Measurements from ENCODE around the gene OSTM1.

OSTM1 gene

DNA sequence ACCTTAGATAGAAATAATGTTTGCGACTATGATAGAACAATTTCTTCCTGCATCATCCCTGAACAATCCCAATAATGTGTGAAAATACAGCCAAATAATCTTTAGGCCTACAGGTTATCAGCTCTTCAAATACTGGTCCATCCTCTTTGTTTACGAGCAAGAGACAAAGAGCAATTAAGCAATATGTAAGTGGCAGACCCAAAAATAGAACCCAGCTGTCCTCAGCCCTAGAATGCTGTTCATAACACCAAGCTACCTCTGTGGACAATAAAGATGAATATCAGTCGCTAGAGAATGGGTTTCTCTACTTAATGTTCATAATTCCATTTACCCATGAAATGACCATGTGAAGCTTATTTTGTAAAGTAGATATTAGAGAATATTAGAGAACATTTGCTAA, 28.4 kb upstream of the OSTM1 start:
- DNase-seq (ENCODE audit: low read depth in 2 of 2) = no peak

DNA sequence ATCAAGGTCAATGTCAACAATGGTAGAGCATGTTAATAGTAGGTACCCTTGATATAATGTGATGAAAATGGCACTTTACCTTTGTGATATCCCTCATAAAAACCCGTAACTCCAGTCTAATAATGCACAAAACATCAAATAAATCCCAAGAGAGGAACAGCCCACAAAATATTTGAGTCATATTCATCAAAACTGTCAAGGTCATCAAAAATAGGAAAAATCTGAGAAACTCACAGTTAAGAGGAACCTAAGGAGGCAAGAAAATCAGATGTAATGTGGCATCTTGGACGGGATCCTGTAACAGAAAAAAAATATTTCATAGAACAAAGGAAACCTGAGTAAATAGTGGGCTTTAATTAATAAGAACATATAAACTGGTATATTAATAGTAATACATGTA, 25.5 kb upstream of the OSTM1 start:
- DNase-seq (ENCODE audit: low read depth in 2 of 2) = no peak

DNA sequence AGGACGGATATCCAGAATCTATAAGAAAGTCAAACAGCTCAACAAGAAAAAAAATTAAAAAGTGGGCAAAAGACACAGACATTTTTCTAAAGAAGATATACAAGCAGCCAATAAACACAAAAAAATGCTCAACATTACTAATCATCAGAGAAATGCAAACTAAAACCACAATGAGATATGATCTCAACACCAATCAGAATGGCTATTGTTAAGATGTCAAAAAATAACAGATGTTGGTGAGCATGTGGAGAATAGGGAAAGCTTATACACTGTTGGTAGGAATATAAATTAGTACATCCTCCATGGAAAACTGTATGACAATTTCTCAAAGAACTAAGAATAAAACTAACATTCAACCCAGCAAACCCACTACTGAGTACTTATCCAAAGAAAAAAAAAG, 23.3 kb upstream of the OSTM1 start:
- no peak for DNase-seq (ENCODE audit: low read depth in 2 of 2)

DNA sequence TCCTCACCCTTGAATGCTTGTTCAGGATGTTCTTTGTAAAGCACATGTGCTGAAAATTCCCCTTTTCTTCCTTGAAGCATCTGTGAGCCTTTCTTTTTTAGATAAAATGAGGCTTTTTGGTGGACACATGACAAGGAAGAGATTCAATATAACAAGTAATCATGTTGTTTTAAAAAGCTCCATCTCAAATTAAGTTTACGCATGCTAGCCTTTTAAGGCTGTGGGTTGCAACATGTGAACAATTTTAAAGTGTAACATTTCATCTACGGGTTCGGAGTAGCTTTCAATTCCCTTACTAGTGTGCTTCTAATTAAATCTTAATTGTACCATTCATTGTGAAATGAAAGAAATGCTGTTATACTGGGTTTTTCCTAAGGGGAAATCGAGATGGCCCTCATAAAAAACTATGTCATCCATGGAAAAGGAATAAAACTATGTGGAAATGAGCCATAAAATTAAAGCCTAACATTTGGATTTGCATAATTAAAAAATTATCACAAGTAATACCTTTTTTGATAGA, 19.3 kb upstream of the OSTM1 start:
- DNase-seq (ENCODE audit: low read depth in 2 of 2) = no peak

DNA sequence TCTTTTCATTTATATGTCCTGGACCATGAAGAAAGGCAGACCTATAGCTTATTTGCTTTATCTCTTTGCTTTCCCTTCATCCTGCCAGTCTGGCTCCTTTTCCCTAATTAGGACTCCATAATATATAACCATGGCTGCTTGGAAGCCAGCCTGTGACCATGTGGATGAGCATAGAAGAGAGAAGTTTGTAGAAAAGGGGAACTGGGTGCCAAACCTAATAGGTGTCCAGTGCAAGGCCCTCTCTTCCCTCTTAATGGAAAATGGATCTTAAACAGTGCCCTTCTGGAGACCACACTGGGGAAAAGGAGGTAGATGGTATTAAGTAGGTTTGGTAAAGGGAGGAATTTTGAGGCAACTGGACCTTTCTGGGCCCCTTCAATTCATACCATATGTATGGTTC, 16.7 kb upstream of the OSTM1 start:
- DNase-seq (ENCODE audit: low read depth in 2 of 2) = no peak

DNA sequence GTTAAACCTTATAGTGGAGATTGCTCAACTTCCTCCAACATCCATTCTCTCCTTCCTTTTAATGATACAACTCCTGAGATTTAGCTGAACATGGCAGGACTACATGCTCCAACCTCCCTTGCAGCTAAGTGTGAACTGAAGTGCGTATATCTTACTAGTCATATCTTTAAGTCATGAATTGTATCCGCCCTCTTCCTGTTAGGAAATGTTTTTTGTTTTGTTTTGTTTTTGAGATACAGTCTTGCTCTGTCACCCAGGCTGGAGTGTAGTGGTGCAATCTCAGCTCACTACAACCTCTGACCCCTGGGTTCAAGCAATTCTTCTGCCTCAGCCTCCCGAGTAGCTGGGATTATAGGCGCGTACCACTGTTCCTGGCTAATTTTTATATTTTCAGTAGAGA, 8.8 kb upstream of the OSTM1 start:
- DNase-seq (ENCODE audit: low read depth in 2 of 2) = no peak

DNA sequence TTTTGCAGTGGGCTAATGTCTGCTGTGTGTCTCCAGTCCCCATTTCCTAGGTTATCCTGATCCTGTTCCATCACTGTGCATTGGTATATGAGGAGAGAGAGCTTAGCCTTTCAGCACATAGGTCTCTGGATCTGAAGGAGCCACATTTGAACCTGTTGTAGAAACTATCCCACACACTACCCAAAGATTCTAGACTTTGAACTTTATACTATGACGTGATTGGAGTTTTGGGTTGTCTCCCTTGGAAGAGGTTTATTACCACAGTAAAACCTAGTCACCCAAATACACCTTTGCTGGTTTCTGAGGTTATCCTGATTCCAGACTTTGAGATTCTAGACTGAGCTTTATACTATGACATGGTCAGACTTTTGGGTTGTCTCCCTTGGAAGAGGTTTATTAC, 8.0 kb upstream of the OSTM1 start:
- DNase-seq (ENCODE audit: low read depth in 2 of 2) = no peak

DNA sequence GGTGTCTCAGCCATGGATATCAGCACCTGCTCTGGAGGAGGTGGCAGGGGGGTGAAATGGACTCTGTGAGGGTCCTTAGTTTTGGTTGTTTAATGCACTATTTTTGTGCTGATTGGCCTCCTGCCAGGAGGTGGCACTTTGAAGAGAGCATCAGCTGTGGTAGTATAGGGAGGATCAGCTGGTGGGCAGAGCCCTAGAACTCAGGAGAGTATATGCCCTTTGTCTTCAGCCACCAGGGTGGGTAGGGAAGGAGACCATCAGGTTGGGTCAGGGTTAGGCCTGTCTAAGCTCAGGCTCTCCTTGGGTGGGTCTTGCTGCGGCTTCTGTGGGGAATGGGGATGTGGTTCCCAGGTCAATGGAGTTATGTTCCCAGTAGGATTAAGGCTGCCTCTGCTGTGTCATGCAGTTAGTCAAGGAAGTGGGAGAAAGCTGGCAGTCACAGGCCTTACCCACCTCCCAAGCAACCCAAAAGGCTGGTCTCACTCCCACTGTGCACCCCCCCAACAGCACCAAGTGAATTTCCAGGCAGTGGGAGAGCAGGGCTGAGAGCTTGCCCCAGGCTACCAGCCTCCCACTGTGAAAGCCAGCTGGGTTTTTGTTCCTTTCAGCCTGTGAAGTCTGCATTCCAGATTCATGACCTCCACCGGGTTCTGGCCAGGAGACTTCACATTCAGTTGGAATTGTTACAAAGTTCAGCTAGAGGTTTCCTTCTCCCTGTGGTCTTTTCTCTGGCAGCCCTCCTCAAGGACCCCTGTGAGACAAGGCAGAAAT, 5.7 kb upstream of the OSTM1 start:
- no peak for DNase-seq (ENCODE audit: low read depth in 2 of 2)

DNA sequence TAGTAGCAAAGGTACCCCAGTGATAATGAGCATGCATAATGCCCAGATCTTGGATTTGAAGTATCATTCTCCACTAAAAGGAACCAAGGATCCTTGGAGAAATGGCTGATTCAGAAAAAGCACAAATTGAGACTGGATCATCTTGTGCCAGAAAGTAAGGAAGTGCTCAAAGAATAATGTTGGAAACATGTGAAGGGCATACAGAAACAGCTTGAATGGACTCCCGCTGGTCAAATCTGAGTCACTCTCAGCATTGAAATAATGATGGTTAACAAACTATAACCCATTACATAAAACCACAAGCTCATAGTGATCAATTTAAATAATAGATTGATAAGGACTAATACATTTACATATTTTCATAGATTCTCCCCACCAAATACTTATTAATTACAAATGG, 3.6 kb upstream of the OSTM1 start:
- DNase-seq (ENCODE audit: low read depth in 2 of 2) = no peak

DNA sequence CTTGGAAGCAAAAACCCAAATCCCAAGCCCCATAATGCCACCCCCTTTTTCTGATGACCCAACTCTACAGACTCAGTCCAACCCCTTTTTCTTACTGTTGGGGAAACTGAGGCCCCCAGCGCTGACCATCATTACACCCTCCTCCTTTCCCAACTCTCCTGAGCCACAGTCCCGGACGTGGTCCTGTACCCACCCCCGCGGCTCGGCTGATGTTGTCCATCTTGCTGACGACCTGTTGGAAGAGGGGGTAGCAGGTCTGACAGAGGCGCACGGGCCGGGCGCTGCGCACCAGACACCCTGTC, 533 bp downstream of the OSTM1 start:
- DNase-seq (ENCODE audit: low read depth in 2 of 2) = no peak

DNA sequence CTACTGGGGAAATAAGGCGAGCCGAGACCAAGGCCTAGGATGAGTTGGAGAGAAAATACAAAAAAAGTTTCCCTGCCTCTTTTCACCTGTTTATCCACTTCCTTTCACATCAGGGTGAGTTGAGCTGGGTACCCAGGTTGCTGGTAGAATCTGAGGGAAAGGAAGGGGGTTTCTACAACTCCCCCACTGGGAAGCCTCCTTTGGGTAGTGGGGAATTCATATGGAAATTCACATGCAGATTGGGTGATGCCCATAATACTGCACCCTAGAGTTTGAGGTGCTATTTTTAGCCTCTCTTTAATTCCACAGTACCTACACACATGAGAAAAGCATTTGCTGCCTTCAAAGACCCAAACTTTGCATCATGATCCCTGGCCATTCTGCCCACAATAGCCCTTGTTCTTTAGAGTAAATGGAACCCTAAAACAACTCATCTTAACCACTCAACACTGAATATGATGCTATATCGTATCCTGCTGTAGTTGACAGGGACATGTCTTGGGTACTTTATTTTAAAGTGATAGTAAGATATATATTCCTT, 2.7 kb downstream of the OSTM1 start:
- DNase-seq (ENCODE audit: low read depth in 2 of 2) = no peak

DNA sequence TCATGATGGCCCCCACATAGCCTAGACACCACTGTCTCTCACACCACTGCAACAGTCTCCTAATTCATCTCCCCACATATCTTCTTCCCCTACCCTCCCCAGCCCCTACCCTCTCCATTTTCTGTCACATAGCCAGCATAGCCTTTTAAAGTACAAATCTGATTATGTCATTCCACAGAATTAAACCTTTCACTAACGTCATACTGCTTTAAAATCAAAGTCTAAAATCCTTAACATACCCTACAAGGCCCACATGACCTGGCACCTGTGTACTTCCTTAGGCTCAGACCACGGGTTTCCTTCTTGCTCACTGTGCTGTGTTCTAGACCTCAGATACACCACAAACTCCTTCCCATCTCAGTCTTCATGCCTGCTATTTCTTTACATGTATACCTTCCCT, 5.9 kb downstream of the OSTM1 start:
- DNase-seq (ENCODE audit: low read depth in 2 of 2) = no peak

DNA sequence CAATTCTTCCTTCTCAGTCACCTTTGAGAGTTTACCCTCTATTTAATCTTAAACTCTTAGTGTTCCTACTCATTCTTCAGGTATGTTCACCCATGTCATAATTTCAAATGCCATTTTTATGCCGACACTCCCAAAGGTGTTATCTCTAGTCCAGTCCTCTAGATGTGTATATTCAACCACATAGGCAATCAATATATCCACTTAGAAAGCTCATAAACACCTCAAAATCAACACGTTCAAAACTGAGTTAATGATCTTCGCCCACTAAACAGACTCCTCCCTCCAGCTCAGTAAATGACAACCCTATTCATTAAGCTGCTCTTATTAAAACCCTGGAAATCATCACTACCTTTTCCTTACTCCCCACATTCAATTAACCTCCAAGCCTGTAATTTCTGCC, 6.4 kb downstream of the OSTM1 start:
- DNase-seq (ENCODE audit: low read depth in 2 of 2) = no peak

DNA sequence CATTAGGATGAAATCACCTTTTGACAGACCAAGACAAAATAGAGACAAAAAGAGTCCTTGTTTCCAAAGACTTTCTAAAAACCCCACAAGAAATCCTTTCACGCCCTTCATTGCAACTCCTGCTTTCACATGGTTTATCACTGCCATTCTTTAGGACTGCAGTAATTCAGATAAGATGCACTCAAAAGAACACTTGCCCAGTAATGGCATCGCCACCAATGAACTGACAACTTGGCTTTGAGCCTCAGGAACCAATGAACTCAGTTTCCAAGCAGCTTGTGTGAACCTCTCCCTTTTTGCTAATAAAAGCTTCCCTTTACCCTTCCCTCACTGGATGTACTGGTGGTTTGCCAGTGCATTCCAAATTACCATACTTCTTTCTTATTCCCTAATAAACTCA, 21.8 kb downstream of the OSTM1 start:
- DNase-seq (ENCODE audit: low read depth in 2 of 2) = no peak

DNA sequence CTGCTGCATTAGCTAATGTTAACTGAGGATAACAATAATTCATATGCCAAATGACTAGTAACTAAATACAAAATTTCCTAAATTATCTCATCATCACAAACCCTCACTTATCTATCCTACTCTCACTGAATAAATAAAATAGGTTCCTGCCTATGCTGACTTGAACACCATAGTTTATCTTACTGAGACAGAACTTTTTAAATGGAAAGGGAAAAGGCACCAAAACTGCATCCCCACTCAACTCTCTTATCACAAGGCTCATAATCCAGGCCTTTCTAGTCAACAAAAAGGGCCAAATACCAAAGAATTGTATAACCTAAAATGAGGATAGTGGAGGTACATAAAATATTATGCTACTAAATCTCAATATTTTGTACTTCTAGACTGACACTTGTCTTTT, 23.1 kb downstream of the OSTM1 start:
- DNase-seq (ENCODE audit: low read depth in 2 of 2) = no peak

DNA sequence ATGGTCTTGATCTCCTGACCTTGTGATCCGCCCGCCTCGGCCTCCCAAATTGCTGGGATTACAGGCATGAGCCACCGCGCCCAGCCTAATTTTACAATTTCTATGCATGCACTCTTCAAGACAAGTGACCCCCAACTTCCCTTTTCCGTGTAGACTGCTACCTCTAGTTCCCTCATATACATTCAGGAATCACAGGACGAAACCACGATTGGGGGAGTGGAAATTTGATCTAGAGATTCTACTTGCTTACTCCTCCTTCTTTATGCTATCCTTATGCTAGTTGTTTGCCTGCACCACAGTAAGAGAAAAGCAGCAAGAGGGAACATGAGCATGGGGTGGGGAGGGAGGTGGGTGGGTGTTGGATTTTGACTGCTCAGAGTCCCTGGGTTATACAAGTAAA, 34.9 kb downstream of the OSTM1 start:
- no peak for DNase-seq (ENCODE audit: low read depth in 2 of 2)

DNA sequence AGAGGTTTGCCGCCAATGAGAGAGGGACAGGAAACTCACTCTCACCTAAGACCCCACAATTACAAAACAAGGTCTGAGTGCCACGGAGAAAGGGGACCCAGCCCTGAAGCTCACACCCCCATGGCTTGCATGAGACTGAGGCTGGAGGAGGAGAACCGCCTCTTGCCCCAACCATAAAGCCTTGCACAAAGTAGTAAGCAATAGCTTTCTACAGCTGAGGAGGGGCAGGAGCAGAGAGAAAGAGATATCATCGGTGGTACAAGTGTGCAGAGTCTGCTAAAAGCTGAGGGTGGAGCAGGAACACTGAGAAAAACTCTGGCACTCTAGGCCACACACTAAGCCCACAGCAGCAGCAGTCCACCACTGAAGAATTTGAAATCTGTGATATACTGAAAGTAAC, 37.7 kb downstream of the OSTM1 start:
- DNase-seq (ENCODE audit: low read depth in 2 of 2) = no peak

DNA sequence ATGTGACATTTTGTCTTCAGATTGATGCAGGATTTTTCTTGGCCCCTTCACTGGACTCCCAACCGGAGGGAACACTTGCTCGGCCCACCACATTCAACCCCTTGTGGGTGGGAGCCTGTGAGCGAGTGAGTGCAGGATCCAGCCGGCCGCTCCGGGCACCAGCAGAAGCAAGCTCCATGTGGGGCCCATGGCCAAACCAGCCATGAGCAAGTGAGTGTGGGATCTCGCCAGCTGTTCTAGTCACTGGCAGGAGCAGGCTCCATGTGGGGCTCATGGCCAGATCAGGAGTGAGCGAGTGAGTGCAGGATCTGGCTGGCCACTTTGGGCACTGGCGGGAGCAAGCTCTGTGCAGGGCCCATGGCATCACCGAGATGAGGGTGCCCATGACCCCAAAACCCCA, 42.6 kb downstream of the OSTM1 start:
- DNase-seq (ENCODE audit: low read depth in 2 of 2) = no peak

DNA sequence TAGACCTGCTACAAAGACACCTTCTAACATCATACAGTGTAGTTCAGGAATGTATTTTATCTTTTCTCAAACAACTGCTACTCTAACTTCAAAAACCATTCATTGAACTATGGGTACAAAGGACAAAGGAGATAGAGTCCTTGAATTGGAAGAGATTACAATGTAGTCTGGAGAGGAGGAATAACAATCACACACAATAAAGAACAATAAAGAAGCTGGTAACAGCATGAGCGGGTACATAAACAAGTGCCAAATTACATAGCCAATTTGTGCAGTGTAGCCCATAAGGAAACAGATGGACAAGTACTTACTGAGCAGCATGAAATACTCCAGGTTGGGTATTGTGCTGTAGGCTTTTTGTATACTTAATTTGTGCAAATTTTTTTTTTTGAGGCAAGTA, 44.3 kb downstream of the OSTM1 start:
- no peak for DNase-seq (ENCODE audit: low read depth in 2 of 2)

DNA sequence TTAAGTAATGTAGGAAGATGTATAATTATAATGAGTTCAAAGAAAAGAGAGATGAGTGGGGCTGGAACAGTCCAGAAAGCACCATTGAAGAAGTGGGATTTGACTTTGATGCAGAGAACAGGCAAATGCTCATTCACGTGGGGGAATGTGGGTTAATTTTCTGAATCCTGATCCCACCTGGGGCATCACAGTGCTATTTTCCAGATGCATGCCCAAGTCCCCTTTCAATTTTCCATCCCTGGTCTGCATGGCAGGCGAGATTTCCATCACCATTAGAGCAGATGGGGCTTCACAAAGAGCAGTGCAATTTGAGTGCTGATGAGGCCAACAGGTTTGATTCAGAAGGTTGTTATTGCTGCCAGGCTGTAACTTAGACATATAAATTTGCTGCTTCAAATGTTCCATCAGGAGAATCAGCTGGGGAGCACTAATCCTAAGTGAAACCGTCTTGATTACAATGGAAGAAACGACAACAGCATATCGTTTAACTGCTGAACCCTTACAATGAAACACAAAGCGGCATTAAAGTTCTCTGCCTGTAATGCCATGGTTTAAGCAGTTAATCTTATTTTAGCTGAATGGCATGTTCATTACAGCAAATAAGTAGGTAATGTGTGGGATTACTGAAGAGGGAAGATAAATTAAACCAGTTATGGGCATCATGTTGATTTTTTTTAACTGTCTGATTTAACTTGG, 45.2 kb downstream of the OSTM1 start:
- DNase-seq (ENCODE audit: low read depth in 2 of 2) = no peak

DNA sequence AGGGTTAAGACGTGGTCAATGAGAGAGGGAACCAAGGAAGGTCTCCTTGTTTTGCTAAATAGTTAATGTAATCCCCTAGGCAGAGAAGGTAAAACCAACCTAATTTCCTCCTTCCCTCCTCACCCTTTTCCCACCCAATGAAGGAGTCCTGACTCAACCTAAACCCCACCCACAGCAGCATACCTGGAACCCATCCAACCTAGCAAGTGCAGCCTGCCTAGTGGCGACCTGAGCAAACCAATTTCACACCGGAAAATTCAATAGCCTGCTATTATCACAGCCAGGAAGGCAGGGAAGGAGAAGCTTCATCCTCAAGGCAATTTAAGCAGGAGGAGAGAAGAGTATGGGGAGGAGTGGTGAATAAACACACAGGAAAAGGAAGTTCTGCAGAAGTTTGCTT, 46.9 kb downstream of the OSTM1 start:
- DNase-seq (ENCODE audit: low read depth in 2 of 2) = no peak

DNA sequence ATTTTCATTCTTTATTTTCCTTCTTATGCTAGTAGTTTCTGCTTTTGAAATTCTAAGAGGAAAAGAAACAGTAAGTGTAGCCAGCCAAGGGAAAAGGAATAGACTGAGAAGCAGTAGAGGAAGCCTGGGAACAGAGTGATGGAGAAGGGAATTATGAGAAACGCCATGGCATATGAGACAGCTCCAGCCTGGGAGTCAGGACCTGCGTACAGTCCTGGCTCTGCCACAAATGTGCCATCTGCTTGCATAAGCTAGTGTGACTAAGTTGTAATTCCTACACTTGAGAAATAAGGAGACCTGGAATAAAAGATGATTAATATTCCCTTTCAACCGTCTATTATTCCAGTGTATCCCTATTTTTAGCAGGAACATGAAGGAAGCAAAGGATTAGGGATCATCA, 47.5 kb downstream of the OSTM1 start:
- DNase-seq (ENCODE audit: low read depth in 2 of 2) = no peak

DNA sequence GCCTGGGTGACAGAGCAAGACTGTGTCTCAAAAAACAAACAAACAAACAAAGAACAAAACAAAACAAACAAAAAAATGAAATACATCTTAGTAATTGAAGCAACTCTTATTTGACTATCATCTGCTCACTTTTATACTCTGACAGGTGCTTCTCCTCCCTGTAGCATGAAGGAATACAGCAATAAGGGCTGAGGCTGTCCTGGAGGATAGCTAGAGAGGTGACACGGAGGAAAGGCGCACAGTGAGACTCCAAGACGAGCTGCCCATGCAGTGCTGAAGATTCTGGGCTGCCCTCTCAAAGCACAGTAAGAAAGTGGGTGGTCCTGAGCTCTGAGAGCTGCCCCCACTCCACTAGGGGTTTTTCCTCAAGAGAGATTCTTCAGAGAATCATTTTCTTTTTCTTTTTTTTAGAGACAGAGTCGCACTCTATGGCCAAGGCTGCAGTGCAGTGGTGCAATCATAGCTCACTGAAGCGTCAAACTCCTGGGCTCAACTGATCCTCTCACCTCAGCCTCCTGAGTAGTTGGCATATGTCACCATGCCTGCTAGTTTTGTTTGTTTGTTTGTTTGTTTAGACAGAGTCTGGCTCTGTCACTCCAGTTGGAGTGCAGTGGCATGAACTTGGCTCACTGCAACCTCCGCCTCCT, 50.0 kb downstream of the OSTM1 start:
- no peak for DNase-seq (ENCODE audit: low read depth in 2 of 2)

All from stimulated activated CD8-positive, alpha-beta memory T cell treated with anti-CD3 and anti-CD28 coated beads, Interleukin-7, amount 100 ng/mL, for 4 hours (primary cell).